H9 (cell line): ENCODE results near the gene ERCC2. TPM values are rescaled to one million over a fixed set of nuclear protein-coding genes. Genes with fewer than 3 reads are reported as not detected.
A peak's percentile ranks its signal among the peaks of the same experiment; 100 is the strongest.

ENCODE experiments used
- DNase-seq: peaks from one replicate; pipeline ENCODE4 v3.0.0-alpha.2; 2017
- H2AFZ ChIP-seq: one replicate; pipeline ENCODE4 v1.6.1; 2013; ENCODE audit warnings: mild to moderate bottlenecking, low read length, control low read depth, moderate library complexity
- H2AK5ac ChIP-seq: 2 replicates; pipeline ENCODE4 v1.6.1; 2013; ENCODE audit warnings: low read length, control low read depth, mixed read lengths; ENCODE audit not compliant: insufficient read length
- H2BK120ac ChIP-seq: one replicate; pipeline ENCODE4 v1.6.1; 2013; ENCODE audit warnings: low read depth, mild to moderate bottlenecking, low read length, control low read depth, inconsistent platforms; ENCODE audit not compliant: poor library complexity, severe bottlenecking
- H2BK12ac ChIP-seq: 2 replicates; pipeline ENCODE4 v1.6.1; 2013; ENCODE audit warnings: low read length, control low read depth, mixed read lengths, low read depth; ENCODE audit not compliant: insufficient read length
- H2BK15ac ChIP-seq: 2 replicates; pipeline ENCODE4 v1.6.1; 2013; ENCODE audit warnings: low read depth, low read length, control low read depth
- H2BK20ac ChIP-seq: one replicate; pipeline ENCODE4 v1.6.1; 2013; ENCODE audit warnings: low read depth, mild to moderate bottlenecking, low read length, control low read depth, inconsistent platforms; ENCODE audit not compliant: poor library complexity, severe bottlenecking
- H2BK5ac ChIP-seq: 2 replicates; pipeline ENCODE4 v1.6.1; 2013; ENCODE audit warnings: low read length, control low read depth, mixed read lengths; ENCODE audit not compliant: insufficient read length
- H3K14ac ChIP-seq: 2 replicates; pipeline ENCODE4 v1.6.1; 2013; ENCODE audit warnings: low read length, control low read depth; ENCODE audit not compliant: insufficient read depth
- H3K18ac ChIP-seq: 2 replicates; pipeline ENCODE4 v1.6.1; 2013; ENCODE audit warnings: low read depth, mild to moderate bottlenecking, mixed read lengths, low read length, control low read depth; ENCODE audit not compliant: insufficient read length
- H3K23ac ChIP-seq: 2 replicates; pipeline ENCODE4 v1.6.1; 2013; ENCODE audit warnings: low read length, control low read depth, mixed read lengths, low read depth; ENCODE audit not compliant: insufficient read length
- H3K23me2 ChIP-seq: 2 replicates; pipeline ENCODE4 v1.6.1; 2013; ENCODE audit warnings: low read depth, mild to moderate bottlenecking, mixed read lengths, low read length, control low read depth; ENCODE audit not compliant: insufficient read length, poor library complexity, severe bottlenecking
- H3K27ac ChIP-seq: 2 replicates; pipeline ENCODE4 v1.5.1; 2013; ENCODE audit warnings: low read length, control low read depth, mixed read lengths, low read depth; ENCODE audit not compliant: insufficient read length
- H3K27me3 ChIP-seq: 2 replicates; pipeline ENCODE4 v1.6.1; 2013; ENCODE audit warnings: low read length, control low read depth, inconsistent platforms; ENCODE audit not compliant: insufficient read depth
- H3K4ac ChIP-seq: 2 replicates; pipeline ENCODE4 v1.6.1; 2013; ENCODE audit warnings: low read depth, mild to moderate bottlenecking, control low read depth, inconsistent platforms, low read length, moderate library complexity
- H3K4me1 ChIP-seq: 2 replicates; pipeline ENCODE4 v1.6.1; 2013; ENCODE audit warnings: low read length, control low read depth, inconsistent platforms; ENCODE audit not compliant: insufficient read depth
- H3K4me2 ChIP-seq: 2 replicates; pipeline ENCODE4 v1.6.1; 2013; ENCODE audit warnings: low read length, control low read depth, mixed read lengths; ENCODE audit not compliant: insufficient read length, insufficient read depth
- H3K56ac ChIP-seq: 2 replicates; pipeline ENCODE4 v1.6.1; 2013; ENCODE audit warnings: low read depth, mild to moderate bottlenecking, mixed read lengths, low read length, control low read depth; ENCODE audit not compliant: insufficient read length
- H3K79me1 ChIP-seq: 2 replicates; pipeline ENCODE4 v1.6.1; 2013; ENCODE audit warnings: low read depth, mild to moderate bottlenecking, moderate library complexity, low read length, control low read depth, inconsistent platforms; ENCODE audit not compliant: insufficient read depth, poor library complexity, severe bottlenecking
- H3K79me2 ChIP-seq: 2 replicates; pipeline ENCODE4 v1.6.1; 2013; ENCODE audit warnings: low read length, control low read depth, inconsistent platforms; ENCODE audit not compliant: insufficient read depth
- H3K9ac ChIP-seq: 2 replicates; pipeline ENCODE4 v1.6.1; 2013; ENCODE audit warnings: low read length, control low read depth, mixed read lengths; ENCODE audit not compliant: insufficient read length; ENCODE audit errors: extremely low read depth
- H3K9me3 ChIP-seq: one replicate; pipeline ENCODE4 v1.6.1; 2013; ENCODE audit warnings: low read depth, low read length, inconsistent platforms; ENCODE audit not compliant: control insufficient read depth
- H3T11ph ChIP-seq: one replicate; pipeline ENCODE4 v1.6.1; 2013; ENCODE audit warnings: mild to moderate bottlenecking, low read length, control low read depth, inconsistent platforms
- H4K20me1 ChIP-seq: one replicate; pipeline ENCODE4 v1.6.1; 2013; ENCODE audit not compliant: control insufficient read depth, insufficient read length, insufficient read depth
- H4K5ac ChIP-seq: 2 replicates; pipeline ENCODE4 v1.6.1; 2013; ENCODE audit warnings: low read depth, mild to moderate bottlenecking, mixed read lengths, low read length, control low read depth; ENCODE audit not compliant: insufficient read length
- H4K8ac ChIP-seq: replicated peaks from 2 replicates; pipeline ENCODE4 v1.6.1; 2013; ENCODE audit warnings: low read length, control low read depth, mixed read lengths, low read depth; ENCODE audit not compliant: insufficient read length
- H4K91ac ChIP-seq: 2 replicates; pipeline ENCODE4 v1.6.1; 2013; ENCODE audit warnings: low read depth, mild to moderate bottlenecking, moderate library complexity, mixed read lengths, low read length, control low read depth; ENCODE audit not compliant: insufficient read length
- H3K27ac Mint-ChIP-seq, 3 experiments: 2 replicates in 2 of 3; 3 replicates in 1 of 3; pipeline ENCODE4 v1.8.0; 2020 to 2021; ENCODE audit warnings: mixed read lengths in 3 of 3, mild to moderate bottlenecking in 1 of 3, moderate library complexity in 1 of 3
- H3K27me3 Mint-ChIP-seq: 2 replicates; pipeline ENCODE4 v1.8.0; 2021; ENCODE audit warnings: low read depth, mild to moderate bottlenecking, moderate library complexity, mixed read lengths
- H3K36me3 Mint-ChIP-seq, 3 experiments: 2 replicates in 2 of 3; 3 replicates in 1 of 3; pipeline ENCODE4 v1.8.0; 2020 to 2021; ENCODE audit warnings: low read depth in 3 of 3, mixed read lengths in 3 of 3; ENCODE audit not compliant: insufficient read depth in 1 of 3
- H3K4me1 Mint-ChIP-seq, 2 experiments: 2 replicates each; pipeline ENCODE4 v1.8.0; 2020; ENCODE audit warnings: mixed read lengths in 2 of 2
- H3K4me3 Mint-ChIP-seq, 2 experiments: 2 replicates in 1 of 2; 3 replicates in 1 of 2; pipeline ENCODE4 v1.8.0; 2020 to 2021; ENCODE audit warnings: mild to moderate bottlenecking in 2 of 2, mixed read lengths in 2 of 2, moderate library complexity in 1 of 2
- H3K9me3 Mint-ChIP-seq, 2 experiments: 2 replicates in 1 of 2; 3 replicates in 1 of 2; pipeline ENCODE4 v1.8.0; 2020; ENCODE audit warnings: mild to moderate bottlenecking in 2 of 2, mixed read lengths in 2 of 2, moderate library complexity in 1 of 2
- CTCF ChIP-seq: fragments of 200-600 bp; sonication (generic); conservative IDR thresholded peaks from 3 replicates; pipeline ENCODE4 v1.8.0; 2021; ENCODE audit warnings: antibody characterized with exemption, mild to moderate bottlenecking
- WGBS: extraction: QIAGEN DNeasy Blood & Tissue Kit; methylation state at CpG from one replicate; pipeline ENCODE4 v1.1.7; 2013; ENCODE audit warnings: missing lambda C conversion rate, low lambda C conversion rate, mixed read lengths; ENCODE audit not compliant: insufficient read length; ENCODE audit errors: extremely low coverage; 5-methylcytosine and 5-hydroxymethylcytosine counted together
- total RNA-seq: library from RNA; stranded (reverse); gene quantifications from 2 replicates; pipeline ENCODE4 v1.2.1, GENCODE V29; 2021

Gene ERCC2
- total RNA-seq, 1 experiment from 2014 or later, result 98.7 TPM

GRCh38 chr19:45414468-45414867 is 44.1 kb upstream of the ERCC2 start:
- H3K4me1 Mint-ChIP-seq, result 0 out of 4 replicates have a peak, but pooled peaks cover 0 to 2% of the 10 kb centered on the region in 2 experiments
- no peak overlapping the region for H3K4me3 Mint-ChIP-seq
- no peak overlapping the region for H4K91ac ChIP-seq
- no peaks in the 10 kb centered on the region for H3K79me2 ChIP-seq
- no peak overlapping the region for H2BK15ac ChIP-seq
- no peak overlapping the region for H2BK120ac ChIP-seq
- no peak overlapping the region for H4K8ac ChIP-seq
- H3K18ac ChIP-seq, result no peak overlapping the region
- no peak overlapping the region for H3K56ac ChIP-seq
- H2BK12ac ChIP-seq, result no peak overlapping the region
- no peaks in the 10 kb centered on the region for H3K27me3 Mint-ChIP-seq
- no peaks in the 10 kb centered on the region for H4K20me1 ChIP-seq
- no peak overlapping the region for H3K9ac ChIP-seq
- no peak for DNase-seq
- no peaks in the 10 kb centered on the region for H3K23me2 ChIP-seq
- WGBS, result no CpG with 5 or more reads among the region's 8 CpGs
- peak overlapping the region in 1 of 3 experiments; percentile 77; a peak in 1 of 7 replicates for H3K27ac Mint-ChIP-seq
- no peak overlapping the region for H3K27ac ChIP-seq
- no peak overlapping the region for H2AK5ac ChIP-seq
- no peaks in the 10 kb centered on the region for H3K79me1 ChIP-seq
- no peak overlapping the region for H3T11ph ChIP-seq
- H3K9me3 Mint-ChIP-seq, result no peaks in the 10 kb centered on the region; a peak in 1 of 5 replicates
- no peak overlapping the region for H4K5ac ChIP-seq
- no peaks in the 10 kb centered on the region for H3K4me1 ChIP-seq
- H3K36me3 Mint-ChIP-seq, result peaks cover 27 to 73% (median 71%) of the 10 kb centered on the region in 3 experiments
- H3K27me3 ChIP-seq, result no peaks in the 10 kb centered on the region
- no peak overlapping the region for H3K4me2 ChIP-seq
- no peak overlapping the region for H2BK20ac ChIP-seq
- no peaks in the 10 kb centered on the region for H3K9me3 ChIP-seq
- no peak overlapping the region for H2BK5ac ChIP-seq
- H2AFZ ChIP-seq, result no peak overlapping the region
- no peak overlapping the region for H3K4ac ChIP-seq
- H3K23ac ChIP-seq, result no peak overlapping the region
- H3K14ac ChIP-seq, result no peak overlapping the region
- no peak for TF ChIP-seq CTCF
